Mesenteric fat pad (tissue), 1 donor: ENCODE data around the gene NIP7. TPM values are rescaled to one million over a fixed set of nuclear protein-coding genes. Genes with fewer than 3 reads are reported as not detected.
"Not testable (repeated sequence)": the region's sequence is repeated elsewhere in the genome, so short reads cannot be mapped to it uniquely, and the experiment has no call there.

ENCODE experiments used
- DNase-seq: peaks from one replicate; pipeline ENCODE4 v3.0.0-alpha.2; 2020; ENCODE audit warnings: low spot score
- total RNA-seq: library from RNA; stranded (reverse); fragmentation: NEBNext Ultra II Directional; extraction: Animal tissue kit (Norgen Biotek cat#: 25700); gene quantifications from one replicate; pipeline ENCODE4 v1.2.1, GENCODE V29; 2021
- donor health status: DM: yes; HTN: yes; CAD: no.

NIP7 gene
- total RNA-seq, 1 donor from 2014 or later = 32.8 TPM

DNA sequence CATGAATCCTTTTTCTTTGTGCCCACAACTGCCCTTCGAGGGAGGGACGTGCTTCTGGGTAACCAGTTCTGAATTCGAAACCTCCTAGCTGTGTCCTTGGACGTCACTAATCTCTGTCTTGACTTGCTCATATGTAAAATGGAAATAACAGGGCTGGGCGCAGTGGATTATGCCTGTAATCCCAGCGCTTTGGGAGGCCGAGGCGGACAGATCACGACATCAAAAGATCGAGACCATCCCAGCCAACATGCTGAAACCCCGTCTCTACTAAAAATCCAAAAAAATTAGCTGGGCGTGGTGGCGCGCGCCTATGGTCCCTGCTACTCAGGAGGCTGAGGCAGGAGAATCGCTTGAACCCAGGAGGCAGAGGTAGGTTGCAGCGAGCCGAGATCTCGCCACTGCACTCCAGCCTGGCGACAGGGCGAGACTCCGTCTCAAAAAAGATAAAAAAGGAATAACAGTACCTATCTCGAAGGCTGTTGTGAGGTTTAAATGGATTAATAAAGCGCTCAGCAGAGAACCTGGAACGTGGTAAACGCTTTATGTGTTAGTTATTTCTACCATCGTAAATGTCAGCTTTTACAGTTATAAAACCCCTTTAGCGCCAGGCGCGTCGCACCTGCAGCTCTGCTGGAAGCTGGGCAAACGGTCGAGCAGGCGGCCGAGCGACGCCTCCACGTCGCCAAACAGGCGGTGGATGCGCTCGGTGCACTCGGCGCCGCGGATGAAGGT, 849 bp upstream of the NIP7 start:
- DNase-seq = no peak

DNA sequence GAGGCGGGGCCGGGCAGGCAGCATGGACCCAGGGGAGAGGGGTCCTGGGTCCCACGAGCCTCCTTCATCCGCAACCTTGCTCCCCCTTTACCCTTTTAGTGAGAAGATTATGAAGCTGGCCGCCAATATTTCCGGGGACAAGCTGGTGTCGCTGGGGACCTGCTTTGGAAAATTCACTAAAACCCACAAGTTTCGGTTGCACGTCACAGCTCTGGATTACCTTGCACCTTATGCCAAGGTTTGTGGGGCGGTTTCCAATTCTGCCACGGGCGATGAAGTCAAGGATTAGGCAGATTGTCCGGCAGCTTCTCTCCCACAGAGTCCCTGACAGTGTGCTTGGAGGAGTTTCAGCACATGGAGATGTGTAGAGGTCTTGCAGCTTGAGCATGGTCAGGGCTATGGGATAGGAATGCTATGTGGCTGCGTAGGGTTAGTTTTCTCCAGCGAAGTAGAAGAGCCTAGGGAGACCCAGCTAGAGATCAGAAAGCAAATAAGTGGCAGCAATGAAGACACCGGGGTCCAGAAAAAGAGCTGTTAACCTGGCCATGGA, 598 bp downstream of the NIP7 start:
- no peak for DNase-seq

DNA sequence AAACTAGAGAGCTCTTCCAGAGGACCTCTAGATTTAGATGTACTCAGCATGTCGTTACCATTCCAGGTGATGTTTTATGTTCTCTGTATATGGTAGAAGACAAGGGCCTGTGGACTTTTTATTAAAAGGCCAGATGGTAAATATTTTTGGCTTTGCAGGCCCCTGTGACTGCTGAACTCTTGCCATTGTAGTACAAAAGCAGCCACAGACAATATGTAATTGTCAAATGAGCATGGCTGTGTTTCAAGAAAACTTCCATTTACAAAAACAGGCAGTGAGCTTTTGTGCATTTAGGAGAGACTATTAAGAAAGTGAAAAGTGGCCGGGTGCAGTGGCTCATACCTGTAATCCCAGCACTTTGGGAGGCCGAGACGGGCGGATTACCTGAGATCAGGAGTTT, 4.6 kb downstream of the NIP7 start:
- no peak for DNase-seq

DNA sequence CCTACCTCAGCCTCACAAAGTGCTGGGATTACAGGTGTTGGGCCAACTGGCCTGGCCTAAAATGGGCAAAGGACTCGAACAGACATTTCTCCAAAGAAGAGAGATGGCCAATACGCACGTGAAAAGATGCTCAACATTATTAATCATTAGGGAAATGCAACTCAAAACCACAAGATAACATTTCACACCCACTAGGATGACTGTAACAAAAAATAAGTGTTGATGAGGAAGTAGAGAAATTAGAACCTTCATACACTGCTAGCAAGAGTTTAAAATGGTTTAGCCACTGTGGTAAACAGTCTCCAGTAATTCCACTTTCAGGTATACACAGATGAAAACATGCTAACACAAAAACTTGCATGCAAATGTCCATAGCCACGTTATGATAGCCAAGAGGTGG, 6.4 kb downstream of the NIP7 start:
- no peak for DNase-seq

DNA sequence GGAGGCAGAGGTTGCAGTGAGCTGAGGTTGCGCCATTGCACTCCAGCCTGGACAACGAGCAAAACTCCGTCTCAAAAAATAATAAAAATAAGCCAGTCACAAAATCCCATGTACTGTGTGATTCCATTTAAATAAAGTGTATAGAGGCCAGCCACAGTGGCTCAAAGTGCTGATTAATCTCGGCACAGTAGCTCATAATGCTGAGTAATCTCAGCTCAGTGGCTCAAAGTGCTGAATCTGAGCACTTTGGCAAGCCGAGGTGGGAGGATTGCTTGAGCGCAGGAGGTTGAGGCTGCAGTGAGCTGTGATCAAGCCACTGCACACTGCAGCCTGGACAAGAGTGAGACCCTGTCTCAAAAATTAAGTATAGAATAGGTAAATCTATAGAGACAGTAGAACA, 7.1 kb downstream of the NIP7 start:
- DNase-seq = no peak

DNA sequence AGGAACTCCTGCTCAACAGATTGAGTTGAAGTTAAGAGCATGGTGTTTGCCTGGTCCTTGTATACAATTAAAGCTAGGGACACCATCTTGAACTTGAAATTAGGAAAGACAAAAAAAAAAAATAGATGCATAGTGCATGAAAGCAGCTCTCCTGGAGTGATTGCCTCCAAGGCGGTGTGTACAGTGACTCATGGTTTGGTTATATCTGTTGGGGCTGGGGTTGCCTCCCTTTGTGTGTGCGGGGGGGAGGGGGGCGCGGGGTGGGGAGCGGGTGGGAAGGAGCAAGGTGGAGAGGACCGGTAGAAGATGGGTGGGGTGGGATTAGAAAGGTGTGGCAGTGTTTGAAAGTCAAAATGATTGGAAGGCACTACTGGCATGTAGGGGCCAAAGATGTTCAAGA, 8.7 kb downstream of the NIP7 start:
- no peak for DNase-seq

DNA sequence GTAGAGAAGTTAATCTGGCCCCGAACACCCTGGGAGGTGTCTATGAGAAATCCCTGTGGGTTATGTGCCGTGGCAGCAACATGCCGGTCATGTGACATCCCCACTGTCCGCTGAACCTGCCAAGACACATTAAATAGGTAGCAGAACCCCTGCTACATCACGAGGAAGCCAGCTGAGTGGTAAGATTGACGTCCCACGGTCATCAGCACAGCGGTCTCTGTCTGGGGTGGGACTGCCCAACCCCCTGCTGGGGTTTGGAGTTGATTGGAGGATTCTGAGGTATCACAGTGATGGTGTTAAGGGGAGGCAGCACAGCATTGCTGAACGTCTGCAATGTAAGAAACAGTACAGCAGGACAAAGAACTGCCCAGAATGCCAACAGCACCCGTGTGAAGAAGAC, 10.0 kb downstream of the NIP7 start:
- DNase-seq = peak; percentile 49

DNA sequence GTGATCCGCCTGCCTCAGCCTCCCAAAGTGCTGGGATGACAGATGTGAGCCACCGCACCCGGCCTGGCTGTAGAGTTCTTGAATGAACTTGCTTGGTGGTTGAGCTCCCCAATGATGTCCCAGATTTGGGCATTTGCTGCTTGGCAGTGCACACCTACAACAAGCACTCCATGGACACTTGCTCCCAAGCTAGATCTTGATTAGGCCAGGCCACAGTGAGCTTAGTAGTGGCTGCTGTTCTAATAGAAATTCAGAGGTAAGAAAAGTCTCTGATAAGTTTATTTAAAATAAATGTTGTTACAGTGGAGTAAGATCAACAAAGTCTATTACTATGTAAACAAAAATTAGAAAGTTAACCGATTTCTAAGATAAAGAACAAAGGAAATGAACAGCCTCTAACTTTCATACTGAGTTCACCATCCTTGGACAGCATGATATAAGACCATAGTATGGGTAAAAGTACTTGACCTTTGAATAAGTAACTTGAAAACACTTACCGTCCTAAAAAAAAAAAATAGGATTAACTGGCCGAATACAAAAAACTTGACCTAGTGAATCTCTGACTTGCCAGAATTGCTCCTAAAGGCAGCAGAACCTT, 11.1 kb downstream of the NIP7 start:
- DNase-seq = peak; percentile 53

DNA sequence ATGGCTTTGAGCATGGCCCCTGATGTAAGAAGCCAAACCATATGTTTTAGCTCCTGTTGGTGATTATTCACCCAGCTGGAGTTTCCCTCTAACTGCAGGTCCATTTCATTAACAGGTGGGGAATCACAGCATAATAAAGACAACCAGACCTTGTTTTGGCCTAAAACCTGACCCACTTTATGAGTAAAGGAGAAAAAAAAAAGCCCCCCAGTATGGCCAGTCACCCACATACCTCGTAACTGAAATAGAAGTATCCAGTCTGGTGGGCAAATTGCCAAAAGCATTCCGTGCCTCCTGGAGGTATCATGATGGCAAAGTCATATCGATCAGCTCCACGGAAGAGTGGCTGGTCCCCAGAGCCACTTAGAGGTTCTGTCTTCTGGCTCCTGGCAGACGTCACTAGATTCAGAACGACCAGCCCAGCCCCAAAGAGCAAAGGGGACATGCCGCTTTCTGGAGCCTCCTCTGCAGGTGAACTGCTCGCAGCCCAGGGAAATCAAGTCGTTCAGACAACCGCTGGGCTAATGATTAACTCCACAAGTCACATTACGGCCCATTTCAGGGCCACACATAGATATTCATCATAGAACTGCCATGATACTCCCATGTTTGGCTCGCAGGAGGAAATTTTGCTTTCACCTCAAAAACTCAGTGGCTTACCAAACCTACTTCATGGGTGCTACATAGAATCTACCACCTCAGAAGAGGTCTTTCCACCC, 11.9 kb downstream of the NIP7 start, which contains the start of gene TMED6:
Gene TMED6 (minus strand): TSS at position 478 of the 719 bp plus-strand sequence. CDS start 33 bp downstream, at position 445.
- peak; percentile 16 for DNase-seq

DNA sequence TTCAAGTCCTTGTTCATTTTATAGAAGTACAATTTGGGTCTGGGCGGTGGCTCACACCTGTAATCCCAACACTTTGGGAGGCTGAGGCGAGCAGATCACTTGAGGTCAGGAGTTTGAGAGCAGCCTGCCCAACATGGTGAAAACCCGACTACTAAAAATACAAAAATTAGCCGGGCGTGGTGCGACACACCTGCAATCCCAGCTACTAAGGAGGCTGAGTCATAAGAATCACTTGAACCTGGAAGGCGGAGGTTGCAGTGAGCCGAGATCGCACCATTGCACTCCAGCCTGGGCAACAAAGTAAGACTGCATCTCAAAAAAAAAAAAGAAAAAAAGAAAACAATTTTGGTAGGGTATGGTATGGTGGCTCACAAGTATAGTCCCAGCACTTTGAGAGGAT, 20.5 kb downstream of the NIP7 start:
- not testable (repeated sequence) for DNase-seq

DNA sequence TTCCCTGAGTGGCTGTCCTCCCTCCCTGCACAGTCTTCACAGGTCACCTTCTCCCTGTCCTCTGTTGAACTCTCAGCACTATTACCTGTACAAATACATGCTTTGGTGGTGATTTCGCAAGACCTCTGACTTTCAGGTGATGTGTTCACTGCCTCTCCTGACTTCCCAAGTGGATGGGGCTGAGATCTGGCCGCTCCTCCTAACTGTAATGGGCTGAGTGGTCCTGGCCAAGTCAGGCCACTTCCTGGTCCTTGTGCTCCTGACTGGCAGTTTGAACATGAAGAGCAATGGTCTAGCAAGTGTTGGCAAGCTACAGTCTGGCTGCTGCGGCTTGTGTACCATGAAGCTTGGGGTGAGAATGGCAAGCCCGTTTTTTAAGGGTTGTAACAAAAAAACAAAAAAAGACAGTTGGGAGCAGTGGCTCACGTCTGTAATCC, 23.7 kb downstream of the NIP7 start:
- no peak for DNase-seq

DNA sequence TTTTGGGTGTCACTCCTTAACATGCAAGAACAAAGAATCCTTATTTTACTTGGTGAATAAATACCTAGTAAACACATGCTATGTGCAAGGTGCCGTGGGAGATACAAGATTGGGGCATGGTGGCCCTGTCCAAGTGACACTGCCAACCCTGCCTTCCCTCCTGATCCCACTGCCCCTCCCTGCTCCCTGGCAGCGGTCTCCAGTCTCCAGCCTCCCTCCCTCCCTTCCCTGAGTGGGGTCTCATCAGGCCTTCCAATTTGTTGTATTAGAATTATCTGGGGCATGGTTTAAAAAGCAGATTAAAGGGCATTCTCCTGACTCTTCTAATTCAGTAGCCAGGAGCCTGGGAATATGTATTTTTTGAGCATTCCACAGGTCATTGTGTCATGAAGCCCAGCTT, 24.5 kb downstream of the NIP7 start:
- DNase-seq = no peak

DNA sequence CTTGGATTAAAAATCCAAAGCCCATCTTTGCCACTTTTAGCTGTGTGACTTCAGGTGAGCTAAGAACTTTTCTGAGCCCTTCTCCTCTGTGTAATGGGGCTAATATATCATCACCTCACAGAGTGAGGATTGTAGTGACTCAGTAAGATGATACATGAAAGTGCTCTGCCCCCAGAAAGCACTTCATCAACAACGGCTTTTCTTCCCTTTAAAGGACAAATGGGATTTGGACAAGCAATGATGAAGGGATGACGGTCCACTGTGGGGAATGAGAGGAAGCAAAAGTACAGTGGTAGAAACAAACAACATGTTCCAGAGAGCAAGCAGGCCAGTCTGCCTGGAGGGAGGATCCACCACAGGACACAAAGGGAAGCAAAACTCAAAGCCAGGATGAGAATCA, 26.3 kb downstream of the NIP7 start:
- DNase-seq = no peak

DNA sequence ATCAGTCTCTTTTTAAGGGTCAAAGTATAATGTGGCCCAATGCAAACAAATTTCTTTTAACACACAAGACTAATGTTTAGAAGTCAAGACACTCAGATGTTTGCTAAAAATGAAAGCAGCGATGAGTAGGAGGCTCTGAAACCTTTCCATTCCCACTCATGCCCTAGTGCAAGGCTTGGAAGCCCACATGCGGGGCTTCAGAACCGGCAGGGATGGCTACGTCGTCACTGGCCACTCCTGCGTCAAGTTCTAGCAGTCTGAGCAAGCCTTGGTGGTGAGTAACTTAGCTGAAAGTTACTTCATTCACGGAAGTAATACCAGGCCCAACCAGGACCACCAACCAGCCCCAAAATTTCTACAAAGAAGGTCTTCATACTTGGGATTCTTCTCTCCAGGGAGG, 26.9 kb downstream of the NIP7 start:
- DNase-seq = no peak

DNA sequence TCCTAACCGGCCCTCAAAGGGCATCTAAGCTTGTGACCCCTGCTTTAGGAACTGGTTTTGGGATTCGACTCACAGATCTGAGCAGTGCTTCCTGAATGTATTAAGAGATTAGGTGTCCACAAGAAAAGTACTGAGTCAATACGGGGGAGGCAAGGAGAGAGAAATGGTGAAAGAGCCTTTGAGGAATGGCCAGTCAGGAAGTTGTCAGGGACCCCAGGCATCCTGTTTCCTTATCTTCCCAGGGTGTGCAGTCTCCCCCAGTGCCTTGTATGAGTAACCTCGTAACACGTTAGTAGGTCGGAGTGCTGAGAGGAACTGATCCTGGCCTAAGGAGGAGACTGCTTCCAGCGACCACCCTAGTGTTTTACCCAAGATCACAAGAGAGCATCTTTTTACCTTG, 28.4 kb downstream of the NIP7 start:
- no peak for DNase-seq

DNA sequence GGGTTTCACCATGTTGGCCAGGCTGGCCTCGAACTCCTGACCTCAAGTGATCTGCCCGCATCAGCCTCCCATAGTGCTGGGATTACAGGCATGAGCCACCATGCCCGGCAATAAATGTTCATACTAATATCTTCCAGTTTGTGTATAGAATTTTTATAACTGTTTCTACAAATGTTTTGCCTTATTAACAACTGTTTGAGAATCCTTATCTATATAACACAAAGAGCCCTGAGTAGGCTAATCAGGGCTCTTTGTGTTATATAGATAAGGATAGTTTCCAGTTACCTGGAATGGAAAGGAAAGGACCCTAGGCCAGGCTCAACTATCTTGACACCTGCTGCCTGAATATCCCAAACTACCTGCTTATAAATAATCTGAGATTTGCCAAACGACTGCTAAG, 29.3 kb downstream of the NIP7 start:
- DNase-seq = no peak

DNA sequence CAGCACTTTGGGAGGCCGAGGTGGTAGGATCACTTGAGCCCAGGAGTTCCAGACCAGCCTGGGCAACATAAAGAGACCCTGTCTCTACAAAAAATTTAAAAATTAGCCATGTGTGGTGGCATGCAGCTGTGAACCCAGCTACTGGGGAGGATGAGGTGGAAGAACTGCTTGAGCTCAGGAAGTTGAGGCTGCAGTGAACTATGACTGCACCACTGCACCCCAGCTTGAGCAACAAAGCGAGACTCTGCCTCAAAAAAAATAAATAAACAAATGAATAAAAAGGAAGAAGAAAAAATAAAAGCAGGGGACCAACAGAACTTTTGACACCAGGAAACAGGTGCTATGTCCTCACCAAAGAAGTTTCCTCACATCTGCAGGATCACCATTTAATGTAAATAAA, 32.0 kb downstream of the NIP7 start:
- no peak for DNase-seq

DNA sequence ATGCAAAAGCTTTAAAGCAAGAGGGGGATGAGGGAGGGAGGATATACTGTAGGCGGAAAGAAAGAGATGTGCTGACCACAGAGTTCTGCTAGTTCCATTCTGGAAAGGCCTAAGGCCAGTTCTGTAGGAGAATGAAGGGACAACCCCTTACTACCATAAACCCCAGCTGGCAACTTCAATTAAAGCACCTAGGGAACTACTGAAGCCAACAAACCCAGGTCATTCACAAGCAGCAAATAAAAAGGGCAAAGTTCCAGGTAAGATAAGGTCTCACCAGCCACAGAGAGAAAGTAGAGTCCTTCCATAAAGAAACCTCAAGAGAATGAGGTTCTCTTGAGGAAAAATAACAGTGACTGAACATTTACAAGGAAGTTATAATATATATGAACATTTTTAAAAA, 33.4 kb downstream of the NIP7 start:
- DNase-seq = no peak

DNA sequence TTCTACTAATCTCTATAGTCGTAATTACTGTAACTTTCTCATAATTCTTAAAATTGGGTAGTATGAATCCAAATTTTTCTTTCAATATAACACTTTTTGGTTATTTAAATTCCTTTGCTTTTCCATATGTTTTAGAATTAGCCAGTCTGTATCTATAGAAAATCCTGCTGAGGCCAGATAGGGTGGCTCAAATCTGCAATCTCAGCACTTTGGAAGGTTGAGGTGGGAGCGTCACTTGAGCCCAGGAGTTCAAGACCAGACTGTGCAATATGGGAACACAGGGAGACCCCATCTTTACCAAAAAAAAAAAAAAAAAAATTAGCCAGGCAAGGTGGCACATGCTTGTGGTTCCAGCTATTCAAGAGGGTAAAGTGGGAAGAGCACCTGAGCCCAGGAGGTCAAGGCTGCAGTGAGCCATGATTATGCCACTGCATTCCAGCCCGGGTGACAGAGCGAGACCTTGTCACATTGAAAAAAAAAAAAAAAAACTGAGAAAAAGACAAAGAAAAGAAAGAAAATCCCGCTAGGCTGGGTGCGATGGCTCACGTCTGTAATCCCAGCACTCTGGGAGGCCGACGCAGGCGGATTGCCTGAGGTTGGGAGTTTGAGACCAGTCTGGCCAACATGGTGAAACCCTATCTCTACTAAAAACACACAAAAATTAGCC, 37.0 kb downstream of the NIP7 start:
- no peak for DNase-seq

DNA sequence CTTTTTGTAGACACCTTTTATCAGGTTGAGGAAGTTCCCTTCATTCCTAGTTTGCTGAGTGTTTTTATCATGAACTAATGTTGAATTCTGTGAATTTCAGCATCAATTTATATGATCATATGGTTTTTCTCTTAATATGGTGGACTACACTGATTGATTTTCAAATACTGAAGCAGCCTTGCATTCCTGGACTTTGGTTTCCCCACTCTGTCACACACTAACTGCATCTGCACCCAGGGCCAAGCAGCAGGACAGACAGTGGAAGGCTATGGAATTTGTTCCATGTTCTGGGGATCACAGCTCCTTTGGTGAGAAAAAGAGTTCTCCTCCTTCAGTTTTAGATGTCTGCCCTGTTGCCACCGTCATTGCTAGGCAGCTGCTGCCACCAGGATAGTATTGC, 38.5 kb downstream of the NIP7 start:
- DNase-seq = no peak

DNA sequence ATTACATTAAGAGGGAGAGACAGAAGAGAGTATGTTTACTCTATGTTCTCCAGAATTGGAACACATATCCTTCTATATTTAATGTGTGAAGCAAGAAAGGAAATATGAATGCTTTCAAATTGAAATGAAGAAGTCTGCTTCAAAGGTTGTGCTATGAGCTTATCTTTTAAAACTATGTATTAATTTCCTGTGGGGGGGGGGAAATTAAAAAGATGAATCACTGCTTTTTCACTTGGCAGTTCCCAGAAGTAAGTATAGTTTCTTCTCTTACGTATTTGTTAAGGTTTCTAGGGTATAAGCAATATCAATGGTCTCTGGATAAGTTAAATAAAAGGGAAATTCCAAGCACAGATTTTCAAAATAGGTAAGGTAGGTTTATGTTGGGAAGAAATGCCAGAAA, 39.2 kb downstream of the NIP7 start:
- DNase-seq = no peak

DNA sequence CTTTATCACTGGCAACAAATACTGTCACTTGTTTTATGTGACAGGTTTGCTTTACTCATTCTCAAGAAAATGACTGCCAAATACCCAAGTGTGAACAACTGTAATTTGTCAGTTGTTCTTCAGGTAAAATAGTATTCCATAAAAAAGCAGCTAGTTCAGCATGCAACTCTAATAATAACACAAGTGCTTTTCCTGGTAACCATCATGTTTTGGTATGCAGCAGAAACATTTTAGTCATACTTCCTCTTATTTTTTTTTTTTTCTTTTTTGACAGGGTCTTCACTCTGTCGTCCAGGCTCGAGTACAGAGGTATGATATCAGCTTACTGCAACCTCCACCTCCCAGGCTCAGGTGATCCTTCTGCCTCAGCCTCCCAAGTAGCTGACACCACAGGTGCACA, 41.7 kb downstream of the NIP7 start:
- DNase-seq = no peak
